HCT116 (cell line): ENCODE data around the gene ABCA3. TPM values are rescaled to one million over a fixed set of nuclear protein-coding genes. Genes with fewer than 3 reads are reported as not detected.

Experiments used
- ATAC-seq: fragments of 200-7000 bp; cut with Tn5 transposase; 2 replicates; pipeline ENCODE4 v1.9.1; 2020; ENCODE audit warnings: mild to moderate bottlenecking, moderate library complexity
- BruUV-seq: library from RNA; stranded (reverse); fragments of 400-500 nt; replicated peaks from 2 replicates; lab custom pipeline; 2021; lab: Mats Ljungman, UMichigan
- CTCF ChIA-PET: fragments of 300-600 bp; sonication (Branson Sonifier 250); formaldehyde crosslinking; loops from one replicate; lab custom pipeline; 2021; ENCODE audit warnings: antibody characterized with exemption; lab: Charles Lee
- POLR2A ChIA-PET: fragments of 300-600, 350-600 bp; sonication (Branson Sonifier 250); formaldehyde crosslinking; loops from one replicate; lab custom pipeline; 2021; ENCODE audit warnings: antibody characterized with exemption; lab: Charles Lee
- RAD21 ChIA-PET, 2 experiments: fragments of 300-600 bp; sonication (Branson Sonifier 250); formaldehyde crosslinking; loops; one replicate each; lab custom pipeline; 2023; ENCODE audit warnings: low total read pairs in 2 of 2; ENCODE audit not compliant: uncharacterized antibody in 2 of 2, unreplicated experiment in 2 of 2, low non-redundant PET in 1 of 2; lab: Charles Lee
- DNase-seq: peaks from one replicate; pipeline ENCODE4 v3.0.0-alpha.2; 2010; ENCODE audit warnings: low read depth, low spot score
- H2AFZ ChIP-seq: fragments of 200-600 bp; shearing (Covaris generic), sonication (generic); 2 replicates; pipeline ENCODE4 v1.6.1; 2017; ENCODE audit warnings: low read depth, mixed run types, mixed read lengths, antibody characterized with exemption, low read length; ENCODE audit not compliant: poor library complexity, severe bottlenecking
- H3K27ac ChIP-seq: 2 replicates; pipeline ENCODE4 v1.5.1; 2012; ENCODE audit warnings: low read depth, low read length
- H3K27me3 ChIP-seq: fragments of 200-600 bp; sonication (generic); 2 replicates; pipeline ENCODE4 v1.6.1; 2016; ENCODE audit warnings: mixed run types, low read length, mixed read lengths; ENCODE audit not compliant: insufficient read depth
- H3K36me3 ChIP-seq, 2 experiments: fragments of 200-500 bp in 1 of 2; fragments of 200-600 bp in 1 of 2; sonication (Bioruptor generic) in 1 of 2; sonication (generic) in 1 of 2; 2 replicates each; pipeline versions ENCODE4 v1.5.1 to v1.6.1; 2014 to 2016; ENCODE audit warnings: low read length in 2 of 2, inconsistent platforms in 1 of 2, mixed read lengths in 1 of 2, mixed run types in 1 of 2; ENCODE audit not compliant: insufficient read depth in 2 of 2, control insufficient read depth in 1 of 2
- H3K4me1 ChIP-seq, 2 experiments: fragments of 200-600 bp in 1 of 2; sonication (generic) in 1 of 2; 2 replicates each; pipeline versions ENCODE4 v1.5.1 to v1.6.1; 2012 to 2017; ENCODE audit warnings: low read length in 2 of 2, inconsistent platforms in 1 of 2, mild to moderate bottlenecking in 1 of 2, mixed read lengths in 1 of 2, mixed run types in 1 of 2, moderate library complexity in 1 of 2; ENCODE audit not compliant: insufficient read depth in 2 of 2, control insufficient read depth in 1 of 2
- H3K4me2 ChIP-seq: fragments of 200-600 bp; sonication (generic); 2 replicates; pipeline ENCODE4 v1.6.1; 2017; ENCODE audit warnings: mixed run types, low read length, mixed read lengths
- H3K4me3 ChIP-seq, 2 experiments: fragments of 200-600 bp in 1 of 2; sonication (generic) in 1 of 2; replicated peaks in 1 of 2; 2 replicates each; pipeline ENCODE4 v1.5.1; 2011 to 2016; ENCODE audit warnings: low read length in 2 of 2, control low read depth in 1 of 2, low read depth in 1 of 2, mild to moderate bottlenecking in 1 of 2, mixed read lengths in 1 of 2, mixed run types in 1 of 2
- H3K79me2 ChIP-seq: fragments of 200-600 bp; sonication (generic); 2 replicates; pipeline ENCODE4 v1.6.1; 2017; ENCODE audit warnings: mild to moderate bottlenecking, mixed run types, low read length, moderate library complexity, mixed read lengths; ENCODE audit not compliant: insufficient read depth
- H3K9ac ChIP-seq: fragments of 200-600 bp; sonication (generic); 2 replicates; pipeline ENCODE4 v1.6.1; 2016; ENCODE audit warnings: low read length, mixed read lengths
- H3K9me2 ChIP-seq: fragments of 200-600 bp; sonication (generic), shearing (Covaris generic); 2 replicates; pipeline ENCODE4 v1.6.1; 2017; ENCODE audit warnings: mixed run types, mild to moderate bottlenecking, moderate library complexity; ENCODE audit not compliant: insufficient read depth
- H3K9me3 ChIP-seq, 2 experiments: fragments of 200-500 bp in 1 of 2; fragments of 200-600 bp in 1 of 2; sonication (Bioruptor generic) in 1 of 2; sonication (generic) in 1 of 2; 2 replicates each; pipeline ENCODE4 v1.6.1; 2014 to 2017; ENCODE audit warnings: low read length in 2 of 2, mixed read lengths in 2 of 2, inconsistent platforms in 1 of 2, low read depth in 1 of 2, mild to moderate bottlenecking in 1 of 2, mixed run types in 1 of 2, moderate library complexity in 1 of 2; ENCODE audit not compliant: control insufficient read depth in 1 of 2, insufficient read depth in 1 of 2
- H4K20me1 ChIP-seq: fragments of 200-600 bp; sonication (generic), shearing (Covaris generic); 2 replicates; pipeline ENCODE4 v1.6.1; 2017; ENCODE audit warnings: mixed run types, mild to moderate bottlenecking, moderate library complexity; ENCODE audit not compliant: insufficient read depth
- CEBPB ChIP-seq: IDR thresholded peaks from 2 replicates; pipeline ENCODE4 v1.6.1; 2012; ENCODE audit warnings: low read depth
- intact Hi-C: fragments of 100-400 bp; cut with micrococcal nuclease; formaldehyde crosslinking; loops from 2 replicates; pipeline ENCODE4 v1.10.0; 2022
- total RNA-seq: library from RNA; stranded (reverse); gene quantifications from one replicate; pipeline ENCODE4 v1.2.1, GENCODE V29; 2021; ENCODE audit not compliant: unreplicated experiment
- TF ChIP-seq, protein P1 (sequence below): IDR thresholded peaks from 2 replicates; pipeline ENCODE4 v1.6.1; 2011; ENCODE audit warnings: mild to moderate bottlenecking, low read length, moderate library complexity; ENCODE audit not compliant: insufficient replicate concordance; ENCODE audit errors: extremely low read depth
- TF ChIP-seq, protein P2 (sequence below): IDR thresholded peaks from 2 replicates; pipeline ENCODE4 v1.6.1; 2012
- TF ChIP-seq, protein P3 (sequence below): IDR thresholded peaks from 2 replicates; pipeline ENCODE4 v1.6.1; 2012; ENCODE audit warnings: low read depth

ABCA3 gene
- total RNA-seq, 1 experiment from 2014 or later = 5.4 TPM

DNA sequence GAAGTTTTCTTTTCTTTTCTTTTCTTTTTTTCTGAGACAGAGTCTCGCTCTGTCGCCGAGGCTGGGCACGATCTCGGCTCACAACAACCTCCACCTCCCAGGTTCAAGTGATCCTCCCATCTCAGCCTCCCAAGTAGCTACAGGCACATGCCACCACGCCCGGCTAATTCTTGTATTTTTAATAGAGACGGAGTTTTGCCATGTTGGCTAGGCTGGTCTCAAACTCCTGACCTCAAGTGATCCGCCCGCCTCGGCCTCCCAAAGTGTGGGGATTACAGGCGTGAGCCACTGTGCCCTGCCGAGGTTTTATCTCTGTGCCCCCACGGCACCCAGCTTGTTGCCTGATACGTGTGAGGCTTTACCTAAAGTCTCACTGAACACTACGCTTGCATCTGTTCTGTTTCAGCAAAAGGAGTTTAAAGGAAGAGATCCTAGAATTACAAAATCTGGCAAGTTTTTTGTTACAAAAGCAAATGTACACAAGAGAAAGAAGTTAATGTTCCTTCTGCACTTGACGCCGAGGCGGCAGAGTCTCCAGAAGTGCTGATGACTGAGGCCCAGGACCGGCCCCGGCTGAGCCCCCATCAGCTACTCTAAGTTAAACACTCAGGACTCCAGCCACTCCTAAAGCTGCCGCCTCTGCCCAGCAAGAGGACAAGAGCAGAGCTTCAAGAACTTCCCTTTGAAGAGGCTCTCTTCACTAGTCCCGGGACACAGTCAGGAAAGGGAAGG lies 9.2 kb downstream of the ABCA3 start:
- no peaks in the 10 kb centered on the region for H3K36me3 ChIP-seq
- H3K79me2 ChIP-seq = no peaks in the 10 kb centered on the region
- H3K4me2 ChIP-seq = no peak overlapping the region
- H3K27me3 ChIP-seq = no peaks in the 10 kb centered on the region
- no peak overlapping the region for H3K9ac ChIP-seq
- no peak overlapping the region for H3K27ac ChIP-seq
- intact Hi-C loops = no loop called here
- TF ChIP-seq, protein P1, sequence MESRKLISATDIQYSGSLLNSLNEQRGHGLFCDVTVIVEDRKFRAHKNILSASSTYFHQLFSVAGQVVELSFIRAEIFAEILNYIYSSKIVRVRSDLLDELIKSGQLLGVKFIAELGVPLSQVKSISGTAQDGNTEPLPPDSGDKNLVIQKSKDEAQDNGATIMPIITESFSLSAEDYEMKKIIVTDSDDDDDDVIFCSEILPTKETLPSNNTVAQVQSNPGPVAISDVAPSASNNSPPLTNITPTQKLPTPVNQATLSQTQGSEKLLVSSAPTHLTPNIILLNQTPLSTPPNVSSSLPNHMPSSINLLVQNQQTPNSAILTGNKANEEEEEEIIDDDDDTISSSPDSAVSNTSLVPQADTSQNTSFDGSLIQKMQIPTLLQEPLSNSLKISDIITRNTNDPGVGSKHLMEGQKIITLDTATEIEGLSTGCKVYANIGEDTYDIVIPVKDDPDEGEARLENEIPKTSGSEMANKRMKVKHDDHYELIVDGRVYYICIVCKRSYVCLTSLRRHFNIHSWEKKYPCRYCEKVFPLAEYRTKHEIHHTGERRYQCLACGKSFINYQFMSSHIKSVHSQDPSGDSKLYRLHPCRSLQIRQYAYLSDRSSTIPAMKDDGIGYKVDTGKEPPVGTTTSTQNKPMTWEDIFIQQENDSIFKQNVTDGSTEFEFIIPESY = no peak
- TF ChIP-seq CEBPB = no peak
- TF ChIP-seq, protein P2, sequence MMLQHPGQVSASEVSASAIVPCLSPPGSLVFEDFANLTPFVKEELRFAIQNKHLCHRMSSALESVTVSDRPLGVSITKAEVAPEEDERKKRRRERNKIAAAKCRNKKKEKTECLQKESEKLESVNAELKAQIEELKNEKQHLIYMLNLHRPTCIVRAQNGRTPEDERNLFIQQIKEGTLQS = no peak
- TF ChIP-seq, protein P3, sequence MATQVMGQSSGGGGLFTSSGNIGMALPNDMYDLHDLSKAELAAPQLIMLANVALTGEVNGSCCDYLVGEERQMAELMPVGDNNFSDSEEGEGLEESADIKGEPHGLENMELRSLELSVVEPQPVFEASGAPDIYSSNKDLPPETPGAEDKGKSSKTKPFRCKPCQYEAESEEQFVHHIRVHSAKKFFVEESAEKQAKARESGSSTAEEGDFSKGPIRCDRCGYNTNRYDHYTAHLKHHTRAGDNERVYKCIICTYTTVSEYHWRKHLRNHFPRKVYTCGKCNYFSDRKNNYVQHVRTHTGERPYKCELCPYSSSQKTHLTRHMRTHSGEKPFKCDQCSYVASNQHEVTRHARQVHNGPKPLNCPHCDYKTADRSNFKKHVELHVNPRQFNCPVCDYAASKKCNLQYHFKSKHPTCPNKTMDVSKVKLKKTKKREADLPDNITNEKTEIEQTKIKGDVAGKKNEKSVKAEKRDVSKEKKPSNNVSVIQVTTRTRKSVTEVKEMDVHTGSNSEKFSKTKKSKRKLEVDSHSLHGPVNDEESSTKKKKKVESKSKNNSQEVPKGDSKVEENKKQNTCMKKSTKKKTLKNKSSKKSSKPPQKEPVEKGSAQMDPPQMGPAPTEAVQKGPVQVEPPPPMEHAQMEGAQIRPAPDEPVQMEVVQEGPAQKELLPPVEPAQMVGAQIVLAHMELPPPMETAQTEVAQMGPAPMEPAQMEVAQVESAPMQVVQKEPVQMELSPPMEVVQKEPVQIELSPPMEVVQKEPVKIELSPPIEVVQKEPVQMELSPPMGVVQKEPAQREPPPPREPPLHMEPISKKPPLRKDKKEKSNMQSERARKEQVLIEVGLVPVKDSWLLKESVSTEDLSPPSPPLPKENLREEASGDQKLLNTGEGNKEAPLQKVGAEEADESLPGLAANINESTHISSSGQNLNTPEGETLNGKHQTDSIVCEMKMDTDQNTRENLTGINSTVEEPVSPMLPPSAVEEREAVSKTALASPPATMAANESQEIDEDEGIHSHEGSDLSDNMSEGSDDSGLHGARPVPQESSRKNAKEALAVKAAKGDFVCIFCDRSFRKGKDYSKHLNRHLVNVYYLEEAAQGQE = no peak
- DNase-seq (no peak), ATAC-seq (no peak)
- POLR2A ChIA-PET = no interaction called here
- no peaks in the 10 kb centered on the region for H3K9me3 ChIP-seq
- BruUV-seq = no TSS peak
- CTCF ChIA-PET = interaction anchor here (0.8 kb wide), 1 partner anchor 9 kb away, joined by 4 read pairs; the partner anchor contains the start of gene ABCA3
- H2AFZ ChIP-seq = no peak overlapping the region
- RAD21 ChIA-PET = no interaction called here
- no peak overlapping the region for H3K4me3 ChIP-seq
- H3K4me1 ChIP-seq = peaks cover 12 to 27% of the 10 kb centered on the region in 2 experiments
- H4K20me1 ChIP-seq = no peaks in the 10 kb centered on the region
- H3K9me2 ChIP-seq = no peaks in the 10 kb centered on the region
